Bronchial epithelial cell (primary cell): ENCODE measurements around the gene ATPAF2. TPM values are rescaled to one million over a fixed set of nuclear protein-coding genes. Genes with fewer than 3 reads are reported as not detected.
"Not testable (repeated sequence)": the region's sequence is repeated elsewhere in the genome, so short reads cannot be mapped to it uniquely, and the experiment has no call there.

ENCODE experiments used
- DNase-seq: peaks from one replicate; pipeline ENCODE4 v3.0.0-alpha.2; 2010; ENCODE audit warnings: low read depth
- FAIRE-seq: peaks from 2 replicates; lab custom pipeline; 2011; peaks lifted over from hg19 to GRCh38; lab: Jason Lieb, UNC
- H3K27me3 ChIP-seq: 2 replicates; pipeline ENCODE4 v1.5.1; 2011; ENCODE audit warnings: low read length; ENCODE audit not compliant: control insufficient read depth, insufficient read depth
- H3K36me3 ChIP-seq: 2 replicates; pipeline ENCODE4 v1.5.1; 2011; ENCODE audit warnings: low read length; ENCODE audit not compliant: control insufficient read depth, insufficient read depth
- H3K4me3 ChIP-seq: 2 replicates; pipeline ENCODE4 v1.5.1; 2011; ENCODE audit warnings: mild to moderate bottlenecking, low read depth, low read length, control low read depth
- total RNA-seq: library from RNA; depleted of rRNA; stranded (reverse); fragments of >200 nt; gene quantifications from 2 replicates; pipeline ENCODE4 v1.2.1, GENCODE V29; 2014
- TF ChIP-seq, protein P1 (sequence below): IDR thresholded peaks from 2 replicates; pipeline ENCODE4 v1.5.1; 2011; ENCODE audit warnings: mild to moderate bottlenecking, moderate library complexity, low read length, control low read depth, inconsistent platforms; ENCODE audit not compliant: insufficient read depth, severe bottlenecking

Gene ATPAF2
- total RNA-seq, 1 donor from 2014 or later: 11.3 TPM

DNA sequence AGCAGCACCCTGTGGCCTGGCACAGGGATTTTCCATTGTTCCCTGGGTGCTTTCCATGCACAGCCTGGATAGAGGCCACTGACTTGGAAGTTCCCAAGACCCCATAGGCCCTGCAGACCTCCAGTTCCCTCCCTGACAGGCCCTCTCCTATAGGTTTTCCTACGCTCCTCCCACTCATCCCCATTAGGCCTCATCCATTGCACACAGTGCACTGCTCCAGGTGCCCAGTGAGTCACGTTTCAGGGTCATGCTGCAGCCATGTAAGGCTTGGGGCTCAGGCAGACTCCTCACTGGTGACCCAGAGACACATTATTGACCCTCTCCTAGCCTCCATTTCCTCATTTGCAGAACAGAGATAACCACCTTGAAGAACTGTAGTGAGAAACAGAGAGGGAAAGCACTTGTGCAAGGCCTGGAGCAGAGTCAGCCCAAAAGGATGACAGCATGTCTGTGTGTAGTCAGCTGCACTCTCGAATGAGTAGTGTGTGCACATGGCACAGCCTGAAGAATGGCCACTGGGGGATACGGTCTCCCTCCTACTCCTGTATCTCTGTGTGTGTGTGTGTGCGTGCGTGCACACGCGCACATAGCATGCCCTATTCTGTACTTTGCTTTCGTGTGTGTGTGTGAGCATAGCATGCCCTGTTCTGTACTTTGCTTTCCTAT lies 39.5 kb downstream of the ATPAF2 start:
- no peak for FAIRE-seq
- Histone ChIP-seq H3K4me3 (no peak overlapping the region), H3K27me3 (no peaks in the 10 kb centered on the region), H3K36me3 (no peaks in the 10 kb centered on the region)
- peak; percentile 29 for DNase-seq
- TF ChIP-seq, protein P1, sequence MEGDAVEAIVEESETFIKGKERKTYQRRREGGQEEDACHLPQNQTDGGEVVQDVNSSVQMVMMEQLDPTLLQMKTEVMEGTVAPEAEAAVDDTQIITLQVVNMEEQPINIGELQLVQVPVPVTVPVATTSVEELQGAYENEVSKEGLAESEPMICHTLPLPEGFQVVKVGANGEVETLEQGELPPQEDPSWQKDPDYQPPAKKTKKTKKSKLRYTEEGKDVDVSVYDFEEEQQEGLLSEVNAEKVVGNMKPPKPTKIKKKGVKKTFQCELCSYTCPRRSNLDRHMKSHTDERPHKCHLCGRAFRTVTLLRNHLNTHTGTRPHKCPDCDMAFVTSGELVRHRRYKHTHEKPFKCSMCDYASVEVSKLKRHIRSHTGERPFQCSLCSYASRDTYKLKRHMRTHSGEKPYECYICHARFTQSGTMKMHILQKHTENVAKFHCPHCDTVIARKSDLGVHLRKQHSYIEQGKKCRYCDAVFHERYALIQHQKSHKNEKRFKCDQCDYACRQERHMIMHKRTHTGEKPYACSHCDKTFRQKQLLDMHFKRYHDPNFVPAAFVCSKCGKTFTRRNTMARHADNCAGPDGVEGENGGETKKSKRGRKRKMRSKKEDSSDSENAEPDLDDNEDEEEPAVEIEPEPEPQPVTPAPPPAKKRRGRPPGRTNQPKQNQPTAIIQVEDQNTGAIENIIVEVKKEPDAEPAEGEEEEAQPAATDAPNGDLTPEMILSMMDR: no peak

DNA sequence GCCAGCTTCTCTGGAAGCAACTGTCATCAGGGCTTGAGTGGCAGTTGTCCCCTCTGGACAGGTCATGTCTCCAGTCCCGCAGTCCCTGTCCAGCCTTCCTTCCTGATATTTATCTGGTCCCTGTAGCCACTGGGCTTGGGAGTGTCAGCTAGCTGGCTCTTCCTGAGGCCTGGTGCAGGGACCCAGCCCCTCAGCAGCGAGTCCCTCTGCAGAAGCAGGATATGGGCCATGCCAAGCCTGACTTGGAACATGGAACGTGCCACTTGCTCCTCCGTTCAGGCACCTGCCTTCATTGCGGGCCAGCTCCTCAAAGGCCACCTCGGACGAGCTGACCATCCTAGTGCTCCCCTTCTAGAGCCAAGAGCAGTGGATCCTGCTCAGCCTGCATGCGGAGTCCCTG lies 40.0 kb downstream of the ATPAF2 start:
- Histone ChIP-seq H3K36me3 (no peaks in the 10 kb centered on the region), H3K4me3 (no peak overlapping the region), H3K27me3 (no peaks in the 10 kb centered on the region)
- TF ChIP-seq, protein P1: no peak
- FAIRE-seq: no peak
- DNase-seq: no peak

DNA sequence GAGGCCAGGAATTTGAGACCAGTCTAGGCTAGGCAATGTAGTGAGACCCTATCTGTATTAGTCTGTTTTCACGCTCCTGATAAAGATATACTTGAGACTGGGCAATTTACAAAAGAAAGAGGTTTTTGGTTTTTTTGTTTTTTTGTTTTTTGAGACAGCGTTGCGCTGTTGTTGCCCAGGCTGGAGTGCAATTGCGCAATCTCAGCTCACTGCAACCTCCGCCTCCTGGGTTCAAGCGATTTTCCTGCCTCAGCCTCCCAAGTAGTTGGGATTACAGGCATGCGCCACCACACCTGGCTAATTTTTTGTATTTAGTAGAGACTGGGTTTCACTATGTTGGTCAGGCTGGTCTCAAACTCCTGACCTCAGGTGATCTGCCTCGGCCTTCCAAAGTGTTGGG lies 43.1 kb downstream of the ATPAF2 start:
- not testable (repeated sequence) for H3K4me3 ChIP-seq, FAIRE-seq, DNase-seq, H3K27me3 ChIP-seq, H3K36me3 ChIP-seq

DNA sequence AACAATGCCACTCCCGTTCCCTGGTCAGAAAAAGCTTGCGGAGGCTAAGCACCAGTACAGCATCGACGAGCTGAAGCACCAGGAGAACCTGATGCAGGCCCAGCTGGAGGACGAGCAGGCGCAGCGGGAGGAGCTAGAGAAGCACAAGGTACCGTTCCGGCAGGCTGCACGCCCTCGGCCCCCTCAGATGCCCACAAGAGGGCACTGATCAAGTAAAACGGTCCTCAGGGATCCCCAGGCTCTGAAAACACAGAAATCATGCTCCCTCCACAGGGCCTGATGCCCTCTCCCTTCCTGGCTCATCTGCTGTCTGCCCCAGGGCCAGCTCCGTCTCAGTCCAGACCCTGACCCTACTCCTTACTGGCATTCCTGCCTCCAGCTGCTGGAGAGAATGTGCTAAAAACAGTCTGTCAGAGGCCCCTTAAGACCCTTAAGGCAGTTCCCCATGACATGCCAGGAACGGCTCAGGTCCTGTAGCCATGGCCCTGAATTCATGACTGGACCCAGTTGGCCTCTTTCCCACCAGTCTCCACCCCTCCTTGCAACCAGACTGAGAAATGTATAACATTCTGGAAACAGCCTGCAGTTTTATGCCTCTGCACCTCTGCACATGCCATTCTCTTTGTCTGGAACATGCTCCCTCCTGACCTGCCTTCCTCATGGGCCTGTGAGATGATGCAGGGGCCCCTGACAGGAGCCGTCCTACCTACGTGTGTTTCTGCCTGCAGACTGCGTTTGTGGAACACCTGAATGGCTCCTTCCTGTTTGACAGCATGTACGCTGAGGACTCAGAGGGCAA lies 44.5 kb downstream of the ATPAF2 start:
- no peaks in the 10 kb centered on the region for H3K36me3 ChIP-seq
- FAIRE-seq: no peak
- TF ChIP-seq, protein P1: peak; percentile 31

DNA sequence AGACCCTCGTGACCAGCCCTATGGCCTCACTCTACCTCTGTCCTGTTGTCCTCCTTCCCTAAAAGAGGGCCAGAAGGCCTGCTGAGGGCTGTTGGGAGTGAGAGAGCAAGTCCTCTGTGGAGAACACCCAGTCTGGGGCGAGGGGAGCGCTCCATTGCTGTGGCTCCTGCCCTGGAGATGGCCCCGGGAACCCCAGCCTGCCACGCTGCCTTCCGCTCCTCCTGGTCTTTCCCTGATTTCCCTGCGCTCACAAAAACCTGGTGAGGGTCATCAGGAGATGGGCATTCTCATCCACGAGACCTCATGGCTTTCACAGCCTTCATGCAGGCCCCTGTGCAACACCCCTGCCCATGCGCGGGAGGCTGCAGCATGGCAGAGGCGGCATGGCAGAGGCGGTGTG lies 45.1 kb downstream of the ATPAF2 start:
- FAIRE-seq: no peak
- Histone ChIP-seq H3K27me3 (no peaks in the 10 kb centered on the region), H3K4me3 (no peak overlapping the region), H3K36me3 (no peaks in the 10 kb centered on the region)
- TF ChIP-seq, protein P1: no peak
- DNase-seq: no peak

More for the DNA sequence above, 44.5 kb downstream of the ATPAF2 start:
- H3K27me3 ChIP-seq: no peaks in the 10 kb centered on the region
- no peak overlapping the region for H3K4me3 ChIP-seq
- DNase-seq: no peak

DNA sequence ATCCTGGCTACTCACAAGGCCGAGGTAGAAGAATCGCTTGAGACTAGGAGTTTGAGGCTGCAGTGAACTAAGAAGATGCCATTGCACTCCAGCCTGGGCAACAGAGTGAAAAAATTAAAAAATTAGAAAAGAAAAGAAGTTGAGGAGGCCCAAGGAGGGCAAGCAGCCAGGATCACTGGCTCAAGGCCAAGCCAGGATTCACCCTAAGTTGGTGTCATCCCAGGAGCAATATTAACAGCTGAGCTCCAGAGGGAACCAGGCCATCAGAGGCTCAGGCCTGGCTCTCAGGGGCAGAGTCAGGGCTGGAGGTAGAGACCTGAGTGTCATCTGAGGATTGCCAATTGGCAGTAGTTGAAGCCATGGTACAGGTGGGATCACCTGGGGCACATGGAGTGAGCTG lies 45.6 kb downstream of the ATPAF2 start:
- FAIRE-seq (no peak), DNase-seq (no peak)
- H3K36me3 ChIP-seq: no peaks in the 10 kb centered on the region
- no peak overlapping the region for H3K4me3 ChIP-seq
- TF ChIP-seq, protein P1: no peak
- no peaks in the 10 kb centered on the region for H3K27me3 ChIP-seq
